T47D (cell line): ENCODE results near the gene CUL4A.

Experiments used
- DNase-seq, 2 experiments: peaks; one replicate each; pipeline versions ENCODE4 v3.0.0 to v3.0.0-alpha.2; 2011 to 2012; ENCODE audit warnings: low read depth in 1 of 2, low spot score in 1 of 2
- JUND ChIP-seq: IDR thresholded peaks from 2 replicates; pipeline ENCODE4 v1.6.1; 2012; ENCODE audit warnings: low read depth
- in situ Hi-C: cut with HindIII; loops from 2 replicates; pipeline ENCODE4 v1.10.0; 2016; ENCODE audit warnings: low sequenced_read_pairs, low pct_unique_long_range_greater_than_20kb

CUL4A gene

GRCh38 chr13:113273851-113274590, 64.6 kb downstream of the CUL4A start:
- peak; percentile 23 to 28 for DNase-seq
- TF ChIP-seq JUND = no peak
- in situ Hi-C loops = no loop called here

GRCh38 chr13:113274721-113275120, 65.3 kb downstream of the CUL4A start:
- TF ChIP-seq JUND = no peak
- in situ Hi-C loops = no loop called here

GRCh38 chr13:113275387-113275786, 66.0 kb downstream of the CUL4A start:
- TF ChIP-seq JUND = no peak
- peak in 1 of 2 experiments; percentile 62 for DNase-seq
- in situ Hi-C loops = no loop called here

More at GRCh38 chr13:113274721-113275120, 65.3 kb downstream of the CUL4A start:
- no peak for DNase-seq

- in situ Hi-C loops = no loop called here
- no peak for TF ChIP-seq JUND
- no peak for DNase-seq
Observed at GRCh38 chr13:113280126-113280525, 70.7 kb downstream of the CUL4A start.

- TF ChIP-seq JUND = no peak
- DNase-seq = no peak
- in situ Hi-C loops = no loop called here
Observed at GRCh38 chr13:113283904-113284303, 74.5 kb downstream of the CUL4A start.

GRCh38 chr13:113288880-113289279, 79.5 kb downstream of the CUL4A start:
- in situ Hi-C loops = no loop called here
- no peak for DNase-seq
- no peak for TF ChIP-seq JUND

- no peak for DNase-seq
- no peak for TF ChIP-seq JUND
- in situ Hi-C loops = no loop called here
Observed at GRCh38 chr13:113291129-113291528, 81.7 kb downstream of the CUL4A start.

- no peak for TF ChIP-seq JUND
- peak; percentile 37 to 56 for DNase-seq
- in situ Hi-C loops = no loop called here
Observed at GRCh38 chr13:113292021-113292862, 82.8 kb downstream of the CUL4A start.

- in situ Hi-C loops = no loop called here
- DNase-seq = no peak
- no peak for TF ChIP-seq JUND
Observed at GRCh38 chr13:113293686-113294085, 84.3 kb downstream of the CUL4A start.

GRCh38 chr13:113295776-113296175, 86.4 kb downstream of the CUL4A start:
- in situ Hi-C loops = no loop called here
- no peak for TF ChIP-seq JUND
- no peak for DNase-seq

GRCh38 chr13:113296823-113297369, 87.5 kb downstream of the CUL4A start, which contains the start of gene LAMP1:
Gene LAMP1 (plus strand): TSS chr13:113297239. CDS start chr13:113297435, 196 bp downstream.
- peak; percentile 96 to 98 for DNase-seq
- TF ChIP-seq JUND = 0 out of 2 replicates have a peak, but pooled peaks have one; percentile 34
- in situ Hi-C loops = no loop called here

- DNase-seq = no peak
- TF ChIP-seq JUND = no peak
- in situ Hi-C loops = no loop called here
Observed at GRCh38 chr13:113297370-113298042, 88.1 kb downstream of the CUL4A start.
